Central memory CD8-positive, alpha-beta T cell (primary cell): ENCODE measurements around the gene TSPAN11.

Source experiments
- ATAC-seq: fragments of 150-1000 bp; cut with Tn5 transposase; replicated peaks from 2 replicates; pipeline ENCODE4 v1.10.0; 2022; ENCODE audit warnings: mild to moderate bottlenecking, moderate FRiP score, moderate number of reproducible peaks; ENCODE audit not compliant: poor library complexity, severe bottlenecking; ENCODE audit errors: extremely low read depth
- DNase-seq, 2 donors: peaks; one replicate each; pipeline ENCODE4 v3.0.0; 2021; ENCODE audit warnings: low spot score in 2 of 2
- H3K27ac Mint-ChIP-seq: one replicate; pipeline ENCODE4 v1.8.0; 2022; ENCODE audit warnings: low read depth, mild to moderate bottlenecking, moderate library complexity, mixed read lengths
- H3K27me3 Mint-ChIP-seq: one replicate; pipeline ENCODE4 v1.8.0; 2022; ENCODE audit warnings: mixed read lengths
- H3K36me3 Mint-ChIP-seq: one replicate; pipeline ENCODE4 v1.8.0; 2022; ENCODE audit warnings: mild to moderate bottlenecking, moderate library complexity, mixed read lengths; ENCODE audit not compliant: insufficient read depth
- H3K4me1 Mint-ChIP-seq: one replicate; pipeline ENCODE4 v1.8.0; 2022; ENCODE audit warnings: mixed read lengths
- H3K4me3 Mint-ChIP-seq: one replicate; pipeline ENCODE4 v1.8.0; 2022; ENCODE audit warnings: mild to moderate bottlenecking, moderate library complexity, mixed read lengths
- H3K9me3 Mint-ChIP-seq: one replicate; pipeline ENCODE4 v1.8.0; 2022; ENCODE audit warnings: mixed read lengths

TSPAN11 gene

GRCh38 chr12:30993766-30994165 is 67.2 kb downstream of the TSPAN11 start:
- Mint-ChIP-seq H3K27ac (no peak overlapping the region), H3K27me3 (peaks cover 9% of the 10 kb centered on the region), H3K36me3 (no peaks in the 10 kb centered on the region), H3K4me1 (no peaks in the 10 kb centered on the region), H3K9me3 (no peaks in the 10 kb centered on the region), H3K4me3 (no peak overlapping the region)
- ATAC-seq = no peak
- DNase-seq = no peak

- no peak for DNase-seq
- H3K9me3 Mint-ChIP-seq = no peaks in the 10 kb centered on the region
- no peak overlapping the region for H3K4me3 Mint-ChIP-seq
- H3K27ac Mint-ChIP-seq = no peak overlapping the region
- peaks cover 9% of the 10 kb centered on the region for H3K27me3 Mint-ChIP-seq
- H3K36me3 Mint-ChIP-seq = no peaks in the 10 kb centered on the region
- no peak for ATAC-seq
- no peaks in the 10 kb centered on the region for H3K4me1 Mint-ChIP-seq
Measured at GRCh38 chr12:30994274-30994673, 67.7 kb downstream of the TSPAN11 start.

- Mint-ChIP-seq H3K27me3 (peaks cover 25% of the 10 kb centered on the region), H3K27ac (no peak overlapping the region), H3K36me3 (no peaks in the 10 kb centered on the region), H3K4me3 (no peak overlapping the region), H3K4me1 (no peaks in the 10 kb centered on the region), H3K9me3 (no peaks in the 10 kb centered on the region)
- ATAC-seq (no peak), DNase-seq (no peak)
Measured at GRCh38 chr12:30996255-30996654, 69.7 kb downstream of the TSPAN11 start.

GRCh38 chr12:30996752-30997151 is 70.2 kb downstream of the TSPAN11 start:
- DNase-seq = no peak
- Mint-ChIP-seq H3K27me3 (peaks cover 28% of the 10 kb centered on the region), H3K9me3 (no peaks in the 10 kb centered on the region), H3K36me3 (no peaks in the 10 kb centered on the region), H3K4me1 (no peaks in the 10 kb centered on the region), H3K27ac (no peak overlapping the region), H3K4me3 (no peak overlapping the region)
- ATAC-seq = no peak

GRCh38 chr12:30997685-30998440 is 71.3 kb downstream of the TSPAN11 start:
- H3K9me3 Mint-ChIP-seq = no peaks in the 10 kb centered on the region
- no peaks in the 10 kb centered on the region for H3K36me3 Mint-ChIP-seq
- peaks cover 32% of the 10 kb centered on the region for H3K27me3 Mint-ChIP-seq
- no peak overlapping the region for H3K4me3 Mint-ChIP-seq
- DNase-seq (no peak), ATAC-seq (no peak)
- H3K4me1 Mint-ChIP-seq = no peaks in the 10 kb centered on the region
- H3K27ac Mint-ChIP-seq = no peak overlapping the region

- Mint-ChIP-seq H3K4me3 (no peak overlapping the region), H3K9me3 (no peaks in the 10 kb centered on the region), H3K36me3 (no peaks in the 10 kb centered on the region), H3K4me1 (no peaks in the 10 kb centered on the region), H3K27me3 (peaks cover 44% of the 10 kb centered on the region), H3K27ac (no peak overlapping the region)
- DNase-seq = no peak
- ATAC-seq = no peak
Measured at GRCh38 chr12:30999011-30999410, 72.5 kb downstream of the TSPAN11 start.

- Mint-ChIP-seq H3K27ac (no peak overlapping the region), H3K27me3 (peaks cover 50% of the 10 kb centered on the region), H3K36me3 (no peaks in the 10 kb centered on the region), H3K4me3 (no peak overlapping the region), H3K9me3 (no peaks in the 10 kb centered on the region), H3K4me1 (no peaks in the 10 kb centered on the region)
- ATAC-seq (no peak), DNase-seq (no peak)
Measured at GRCh38 chr12:30999723-31000122, 73.2 kb downstream of the TSPAN11 start.

GRCh38 chr12:31000751-31001150 is 74.2 kb downstream of the TSPAN11 start:
- ATAC-seq = no peak
- no peak overlapping the region for H3K27ac Mint-ChIP-seq
- no peak for DNase-seq
- no peaks in the 10 kb centered on the region for H3K9me3 Mint-ChIP-seq
- H3K36me3 Mint-ChIP-seq = no peaks in the 10 kb centered on the region
- peaks cover 50% of the 10 kb centered on the region for H3K27me3 Mint-ChIP-seq
- no peak overlapping the region for H3K4me3 Mint-ChIP-seq
- no peaks in the 10 kb centered on the region for H3K4me1 Mint-ChIP-seq

- peaks cover 50% of the 10 kb centered on the region for H3K27me3 Mint-ChIP-seq
- H3K36me3 Mint-ChIP-seq = no peaks in the 10 kb centered on the region
- ATAC-seq = no peak
- no peak for DNase-seq
- H3K9me3 Mint-ChIP-seq = no peaks in the 10 kb centered on the region
- H3K4me3 Mint-ChIP-seq = no peak overlapping the region
- no peak overlapping the region for H3K27ac Mint-ChIP-seq
- H3K4me1 Mint-ChIP-seq = no peaks in the 10 kb centered on the region
Measured at GRCh38 chr12:31001581-31002360, 75.2 kb downstream of the TSPAN11 start.

- no peaks in the 10 kb centered on the region for H3K4me1 Mint-ChIP-seq
- no peak for ATAC-seq
- no peak overlapping the region for H3K27ac Mint-ChIP-seq
- H3K4me3 Mint-ChIP-seq = no peak overlapping the region
- no peaks in the 10 kb centered on the region for H3K9me3 Mint-ChIP-seq
- no peak for DNase-seq
- no peaks in the 10 kb centered on the region for H3K36me3 Mint-ChIP-seq
- H3K27me3 Mint-ChIP-seq = peaks cover 44% of the 10 kb centered on the region
Measured at GRCh38 chr12:31002361-31002725, 75.8 kb downstream of the TSPAN11 start.

- Mint-ChIP-seq H3K4me3 (no peak overlapping the region), H3K27me3 (peaks cover 41% of the 10 kb centered on the region), H3K9me3 (no peaks in the 10 kb centered on the region), H3K27ac (no peak overlapping the region), H3K36me3 (no peaks in the 10 kb centered on the region), H3K4me1 (no peaks in the 10 kb centered on the region)
- ATAC-seq = no peak
- no peak for DNase-seq
Measured at GRCh38 chr12:31002999-31003398, 76.5 kb downstream of the TSPAN11 start.

GRCh38 chr12:31003861-31004640 is 77.5 kb downstream of the TSPAN11 start:
- Mint-ChIP-seq H3K36me3 (no peaks in the 10 kb centered on the region), H3K4me3 (no peak overlapping the region), H3K27me3 (peaks cover 46% of the 10 kb centered on the region), H3K9me3 (no peaks in the 10 kb centered on the region), H3K27ac (no peak overlapping the region), H3K4me1 (no peaks in the 10 kb centered on the region)
- no peak for ATAC-seq
- DNase-seq = no peak
